Astrocyte (in vitro differentiated cells and primary cell): ENCODE data around the gene MAP3K20.

Experiments
- EZH2 ChIP-seq: IDR thresholded peaks from 2 replicates; pipeline ENCODE4 v1.6.1; 2012; ENCODE audit warnings: mild to moderate bottlenecking, low read length, inconsistent platforms; ENCODE audit not compliant: insufficient read depth
- TF ChIP-seq, protein P1 (sequence below): IDR thresholded peaks from 2 replicates; pipeline ENCODE4 v1.5.1; 2011; ENCODE audit warnings: low read depth, mild to moderate bottlenecking, inconsistent platforms, low read length, moderate library complexity; ENCODE audit not compliant: insufficient read depth

DNA sequence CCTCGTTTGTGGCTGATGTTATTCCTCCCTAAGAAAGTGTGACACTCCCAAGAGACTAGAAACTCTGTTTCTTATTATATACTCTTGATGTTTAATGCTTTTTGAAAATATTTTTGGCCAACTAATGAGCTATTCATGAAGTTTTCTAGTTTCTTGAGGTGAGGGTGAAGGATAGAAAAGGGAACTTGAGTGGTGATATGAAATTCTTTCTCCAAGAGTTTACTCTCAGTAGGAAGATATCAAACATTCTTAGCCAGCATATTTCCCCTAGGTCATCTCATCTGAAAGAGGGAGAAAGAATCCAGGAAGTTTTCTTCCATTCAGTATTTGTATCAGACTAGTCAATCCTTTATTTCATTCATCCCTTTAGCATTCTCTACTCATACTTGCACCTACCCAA is 95.7 kb downstream of the MAP3K20 start:
- TF ChIP-seq EZH2, result no peak
- TF ChIP-seq, protein P1, sequence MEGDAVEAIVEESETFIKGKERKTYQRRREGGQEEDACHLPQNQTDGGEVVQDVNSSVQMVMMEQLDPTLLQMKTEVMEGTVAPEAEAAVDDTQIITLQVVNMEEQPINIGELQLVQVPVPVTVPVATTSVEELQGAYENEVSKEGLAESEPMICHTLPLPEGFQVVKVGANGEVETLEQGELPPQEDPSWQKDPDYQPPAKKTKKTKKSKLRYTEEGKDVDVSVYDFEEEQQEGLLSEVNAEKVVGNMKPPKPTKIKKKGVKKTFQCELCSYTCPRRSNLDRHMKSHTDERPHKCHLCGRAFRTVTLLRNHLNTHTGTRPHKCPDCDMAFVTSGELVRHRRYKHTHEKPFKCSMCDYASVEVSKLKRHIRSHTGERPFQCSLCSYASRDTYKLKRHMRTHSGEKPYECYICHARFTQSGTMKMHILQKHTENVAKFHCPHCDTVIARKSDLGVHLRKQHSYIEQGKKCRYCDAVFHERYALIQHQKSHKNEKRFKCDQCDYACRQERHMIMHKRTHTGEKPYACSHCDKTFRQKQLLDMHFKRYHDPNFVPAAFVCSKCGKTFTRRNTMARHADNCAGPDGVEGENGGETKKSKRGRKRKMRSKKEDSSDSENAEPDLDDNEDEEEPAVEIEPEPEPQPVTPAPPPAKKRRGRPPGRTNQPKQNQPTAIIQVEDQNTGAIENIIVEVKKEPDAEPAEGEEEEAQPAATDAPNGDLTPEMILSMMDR, result no peak
